Activated T-helper 17 cell treated with anti-CD3 and anti-CD28 coated beads, Interleukin-2, amount 50 U/mL, for 72 hours (primary cell): ENCODE measurements around the gene UGT1A4. TPM values are rescaled to one million over a fixed set of nuclear protein-coding genes. Genes with fewer than 3 reads are reported as not detected.

Experiments
- ATAC-seq: fragments of 150-1000 bp; cut with Tn5 transposase; replicated peaks from 2 replicates; pipeline ENCODE4 v1.10.0; 2021; ENCODE audit warnings: mild to moderate bottlenecking, moderate library complexity
- H3K27ac Mint-ChIP-seq: one replicate; pipeline ENCODE4 v1.8.0; 2022; ENCODE audit warnings: mixed read lengths
- H3K27me3 Mint-ChIP-seq: one replicate; pipeline ENCODE4 v1.8.0; 2022; ENCODE audit warnings: mixed read lengths
- H3K36me3 Mint-ChIP-seq: one replicate; pipeline ENCODE4 v1.8.0; 2022; ENCODE audit warnings: low read depth, mild to moderate bottlenecking, mixed read lengths
- H3K4me1 Mint-ChIP-seq: one replicate; pipeline ENCODE4 v1.8.0; 2022; ENCODE audit warnings: mixed read lengths
- H3K4me3 Mint-ChIP-seq: one replicate; pipeline ENCODE4 v1.8.0; 2022; ENCODE audit warnings: mild to moderate bottlenecking, mixed read lengths
- H3K9me3 Mint-ChIP-seq: one replicate; pipeline ENCODE4 v1.8.0; 2022; ENCODE audit warnings: mixed read lengths
- total RNA-seq, 2 donors: library from RNA; stranded (reverse); gene quantifications; one replicate each; pipeline ENCODE4 v1.2.3, GENCODE V29; 2022

UGT1A4 gene
- total RNA-seq, 2 donors from 2014 or later, result not detected

DNA sequence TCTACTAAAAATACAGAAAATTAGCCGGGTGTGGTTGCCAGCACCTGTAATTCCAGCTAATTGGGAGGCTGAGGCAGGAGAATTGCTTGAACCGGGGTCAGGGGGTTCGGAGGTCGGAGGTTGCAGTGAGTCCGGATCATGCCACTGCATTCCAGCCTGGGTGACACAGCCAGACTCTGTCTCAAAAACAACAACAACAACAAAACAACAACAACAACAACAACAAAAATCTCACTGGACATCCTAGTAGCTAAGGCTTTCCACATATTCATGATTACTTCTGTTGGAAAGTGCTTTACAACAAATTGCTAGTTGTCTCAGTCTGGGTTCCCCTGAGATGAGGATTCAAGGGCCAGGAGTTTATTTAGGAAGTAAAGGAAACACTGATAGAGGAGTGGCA is 55.3 kb downstream of the UGT1A4 start:
- H3K36me3 Mint-ChIP-seq, result no peaks in the 10 kb centered on the region
- H3K4me1 Mint-ChIP-seq, result no peaks in the 10 kb centered on the region
- no peak overlapping the region for H3K4me3 Mint-ChIP-seq
- peaks cover 4% of the 10 kb centered on the region for H3K9me3 Mint-ChIP-seq
- peaks cover 15% of the 10 kb centered on the region for H3K27me3 Mint-ChIP-seq
- ATAC-seq, result no peak
- no peak overlapping the region for H3K27ac Mint-ChIP-seq

DNA sequence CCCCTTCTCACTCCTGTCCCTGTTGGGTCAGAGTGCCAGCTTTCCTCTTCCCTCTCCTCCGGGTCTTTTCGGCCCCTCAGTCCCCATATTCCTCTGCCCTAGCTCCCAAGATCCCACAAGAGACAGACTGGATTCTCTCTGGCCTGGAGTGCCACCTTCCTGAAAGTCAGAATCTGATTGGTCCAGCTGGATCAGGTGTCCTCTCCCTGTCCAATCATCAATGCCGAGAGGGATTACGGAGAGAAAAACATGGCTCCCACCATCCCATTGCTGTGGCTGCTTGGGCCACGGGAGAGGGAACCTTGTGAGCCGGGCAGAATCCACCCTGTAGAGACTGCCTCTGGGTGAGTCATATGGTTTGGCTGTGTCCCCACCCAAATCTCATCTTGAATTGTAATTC is 56.9 kb downstream of the UGT1A4 start:
- no peaks in the 10 kb centered on the region for H3K4me1 Mint-ChIP-seq
- no peak for ATAC-seq
- H3K9me3 Mint-ChIP-seq, result peaks cover 4% of the 10 kb centered on the region
- H3K27ac Mint-ChIP-seq, result no peak overlapping the region
- no peak overlapping the region for H3K4me3 Mint-ChIP-seq
- H3K36me3 Mint-ChIP-seq, result no peaks in the 10 kb centered on the region
- peaks cover 13% of the 10 kb centered on the region for H3K27me3 Mint-ChIP-seq

DNA sequence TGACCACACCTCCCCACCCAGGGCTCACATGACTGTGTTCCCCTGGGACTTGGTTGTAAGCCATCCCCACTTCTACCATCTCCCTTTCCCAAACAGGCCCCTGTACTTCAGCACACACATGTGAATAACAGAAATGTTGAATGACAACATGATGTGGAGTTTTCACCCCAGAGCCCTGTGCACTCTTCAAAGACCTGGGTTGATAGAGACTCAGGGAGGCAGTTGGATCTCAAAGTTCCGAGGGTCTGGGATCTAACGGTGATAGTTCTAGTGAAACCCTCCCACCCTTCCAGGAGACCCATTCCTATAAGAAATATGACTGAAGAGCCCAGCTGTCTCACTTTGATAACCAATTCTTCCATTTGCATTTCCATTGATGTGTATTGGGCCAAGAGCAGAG is 59.5 kb downstream of the UGT1A4 start, which contains the start of gene MROH2A:
MROH2A (plus strand) TSS at position 301 of the 400 bp plus-strand sequence. CDS start 1,029 bp downstream, outside the sequence.
- Mint-ChIP-seq H3K4me1 (no peaks in the 10 kb centered on the region), H3K36me3 (no peaks in the 10 kb centered on the region), H3K9me3 (peaks cover 4% of the 10 kb centered on the region), H3K4me3 (no peak within 1 kb of the TSS), H3K27ac (no peak within 1 kb of the TSS), H3K27me3 (peaks cover 13% of the 10 kb centered on the region)
- no peak for ATAC-seq

DNA sequence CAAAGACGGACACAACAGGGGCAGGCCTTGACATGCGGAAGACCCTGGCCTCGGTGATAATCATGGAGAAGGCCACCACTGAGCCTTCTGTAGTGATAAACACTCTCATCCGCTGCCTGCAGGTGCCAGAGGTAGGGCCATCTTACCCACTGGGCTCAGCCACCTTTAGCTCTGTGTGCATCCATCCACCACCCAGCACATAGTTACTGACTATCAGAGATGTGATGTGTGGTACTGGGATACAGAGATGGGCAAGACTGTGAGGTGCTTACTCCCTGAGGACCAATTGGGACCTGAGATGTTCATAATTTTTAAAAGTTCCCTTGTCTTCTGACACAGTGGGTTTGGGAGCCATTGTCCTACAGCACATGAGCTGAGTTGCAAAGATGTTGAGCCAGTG is 61.2 kb downstream of the UGT1A4 start:
- Mint-ChIP-seq H3K27me3 (peaks cover 19% of the 10 kb centered on the region), H3K27ac (no peak overlapping the region), H3K4me1 (no peaks in the 10 kb centered on the region), H3K4me3 (no peak overlapping the region), H3K36me3 (no peaks in the 10 kb centered on the region), H3K9me3 (peaks cover 4% of the 10 kb centered on the region)
- ATAC-seq, result no peak

DNA sequence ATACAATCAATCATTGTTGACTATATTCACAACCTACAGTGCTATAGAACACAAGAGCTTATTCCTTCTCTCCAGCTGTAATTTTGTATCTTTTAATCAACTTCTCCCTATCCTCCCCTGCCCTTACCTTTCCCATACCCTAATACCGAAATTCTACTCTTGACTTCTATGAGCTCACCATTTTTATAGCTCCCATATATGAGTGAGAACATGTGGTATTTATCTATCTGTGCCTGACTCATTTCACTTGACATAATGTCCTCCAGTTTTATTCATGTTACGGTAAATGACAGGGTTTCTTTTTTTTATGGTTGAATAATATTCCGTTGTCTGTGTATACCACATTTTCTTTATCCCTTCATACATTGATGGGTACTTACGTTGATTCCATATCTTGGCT is 62.2 kb downstream of the UGT1A4 start:
- H3K4me1 Mint-ChIP-seq, result no peaks in the 10 kb centered on the region
- peaks cover 19% of the 10 kb centered on the region for H3K27me3 Mint-ChIP-seq
- H3K9me3 Mint-ChIP-seq, result peaks cover 3% of the 10 kb centered on the region
- H3K4me3 Mint-ChIP-seq, result no peak overlapping the region
- no peaks in the 10 kb centered on the region for H3K36me3 Mint-ChIP-seq
- H3K27ac Mint-ChIP-seq, result no peak overlapping the region
- ATAC-seq, result no peak

DNA sequence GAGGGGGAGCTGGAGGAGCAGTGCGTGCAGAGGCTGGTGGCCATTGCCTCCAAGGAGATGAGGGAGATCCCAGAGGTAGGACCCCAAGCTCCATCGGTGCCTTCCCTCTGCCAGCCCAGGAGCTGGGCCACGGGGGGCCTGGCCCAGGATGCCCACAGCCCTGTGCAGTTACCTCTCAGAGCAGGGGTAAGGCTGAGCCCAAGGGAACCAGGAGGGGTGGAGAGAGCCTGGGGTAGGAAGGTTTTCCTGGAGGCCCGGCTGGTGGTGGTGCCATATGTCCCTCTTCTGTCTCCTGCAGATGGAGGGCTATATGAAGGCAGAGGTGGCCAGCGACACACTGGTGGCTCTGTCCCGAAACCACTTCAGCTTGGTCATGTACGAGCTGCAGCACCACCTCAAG is 71.0 kb downstream of the UGT1A4 start:
- H3K27me3 Mint-ChIP-seq, result peaks cover 6% of the 10 kb centered on the region
- no peak overlapping the region for H3K27ac Mint-ChIP-seq
- ATAC-seq, result no peak
- H3K4me3 Mint-ChIP-seq, result no peak overlapping the region
- H3K4me1 Mint-ChIP-seq, result no peaks in the 10 kb centered on the region
- no peaks in the 10 kb centered on the region for H3K36me3 Mint-ChIP-seq
- peaks cover 5% of the 10 kb centered on the region for H3K9me3 Mint-ChIP-seq

DNA sequence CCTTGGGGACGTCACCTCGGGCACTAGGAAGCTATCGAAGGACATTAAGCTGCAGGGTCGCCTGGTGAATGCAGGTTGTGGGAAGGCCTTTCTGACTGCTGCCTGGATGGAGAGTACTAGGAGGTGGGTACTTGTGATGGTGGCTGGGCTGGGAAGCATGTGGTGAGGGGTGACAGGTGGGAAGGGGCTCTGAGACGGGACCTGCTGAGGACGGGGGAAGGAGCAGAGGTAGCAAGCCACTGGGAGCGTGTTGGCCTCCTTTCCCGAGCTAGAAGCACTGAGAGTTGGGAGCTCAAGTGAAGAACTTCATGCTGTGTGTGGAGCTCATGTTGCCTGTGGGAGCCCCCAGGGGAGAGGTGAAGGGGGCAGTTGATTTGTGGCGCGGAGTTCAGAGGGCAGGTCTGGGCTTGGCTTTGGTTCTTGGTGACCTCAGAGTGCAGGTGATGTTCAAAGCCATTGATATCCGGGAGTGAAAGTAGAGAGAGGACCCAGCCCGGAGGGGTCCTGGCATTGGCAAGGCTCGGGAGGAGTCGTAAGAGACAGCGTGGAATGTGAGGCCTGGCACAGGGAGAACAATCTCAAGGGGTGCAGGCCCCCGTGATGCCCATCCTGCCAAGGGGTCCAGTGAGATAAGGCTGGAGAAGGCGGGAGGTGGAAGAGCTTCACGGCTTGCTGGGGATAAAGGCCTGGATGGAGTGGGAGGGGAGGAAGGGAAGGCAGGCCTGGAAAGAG is 72.8 kb downstream of the UGT1A4 start:
- H3K27me3 Mint-ChIP-seq, result peaks cover 2% of the 10 kb centered on the region
- no peaks in the 10 kb centered on the region for H3K4me1 Mint-ChIP-seq
- no peak for ATAC-seq
- H3K4me3 Mint-ChIP-seq, result no peak overlapping the region
- H3K27ac Mint-ChIP-seq, result no peak overlapping the region
- no peaks in the 10 kb centered on the region for H3K36me3 Mint-ChIP-seq
- peaks cover 1% of the 10 kb centered on the region for H3K9me3 Mint-ChIP-seq

DNA sequence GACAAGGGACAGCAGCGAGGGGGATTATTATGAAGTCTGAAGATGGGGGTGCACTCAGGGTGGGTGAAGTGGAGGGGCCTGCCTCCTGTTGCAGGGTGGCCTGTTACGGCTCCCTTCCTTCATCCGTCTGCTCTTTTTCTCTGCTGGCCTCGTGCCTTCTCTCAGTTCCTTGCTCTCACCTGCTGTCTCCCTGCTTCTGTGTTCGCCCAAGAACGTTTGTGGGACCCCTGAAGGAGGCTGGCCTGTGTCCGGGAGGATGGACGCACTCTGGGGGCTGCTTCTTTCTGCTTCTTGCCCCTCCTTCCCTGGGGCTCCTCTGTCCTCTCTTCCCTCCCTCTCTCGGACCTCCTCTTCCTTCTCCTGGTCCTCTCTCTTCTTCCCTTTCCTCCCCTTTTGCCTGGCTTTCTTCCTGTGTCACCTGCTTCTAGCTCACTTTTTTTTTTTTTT is 73.4 kb downstream of the UGT1A4 start:
- Mint-ChIP-seq H3K27ac (no peak overlapping the region), H3K36me3 (no peaks in the 10 kb centered on the region), H3K27me3 (no peaks in the 10 kb centered on the region), H3K4me3 (no peak overlapping the region), H3K4me1 (no peaks in the 10 kb centered on the region), H3K9me3 (no peaks in the 10 kb centered on the region)
- ATAC-seq, result no peak

GRCh38 chr2:233792720-233793119 is 74.2 kb downstream of the UGT1A4 start:
- Mint-ChIP-seq H3K27me3 (peaks cover under 1% of the 10 kb centered on the region), H3K27ac (no peak overlapping the region), H3K4me3 (no peak overlapping the region), H3K36me3 (no peaks in the 10 kb centered on the region), H3K4me1 (no peaks in the 10 kb centered on the region), H3K9me3 (no peaks in the 10 kb centered on the region)
- ATAC-seq, result no peak

- Mint-ChIP-seq H3K36me3 (no peaks in the 10 kb centered on the region), H3K27ac (no peak overlapping the region), H3K4me1 (no peaks in the 10 kb centered on the region), H3K4me3 (no peak overlapping the region), H3K27me3 (peaks cover 8% of the 10 kb centered on the region), H3K9me3 (no peaks in the 10 kb centered on the region)
- no peak for ATAC-seq
Observed at GRCh38 chr2:233793465-233794127, 75.1 kb downstream of the UGT1A4 start.

- Mint-ChIP-seq H3K27ac (no peak overlapping the region), H3K36me3 (no peaks in the 10 kb centered on the region), H3K27me3 (peaks cover 8% of the 10 kb centered on the region), H3K4me1 (no peaks in the 10 kb centered on the region), H3K4me3 (no peak overlapping the region), H3K9me3 (no peaks in the 10 kb centered on the region)
- no peak for ATAC-seq
Observed at GRCh38 chr2:233794128-233794658, 75.7 kb downstream of the UGT1A4 start.

DNA sequence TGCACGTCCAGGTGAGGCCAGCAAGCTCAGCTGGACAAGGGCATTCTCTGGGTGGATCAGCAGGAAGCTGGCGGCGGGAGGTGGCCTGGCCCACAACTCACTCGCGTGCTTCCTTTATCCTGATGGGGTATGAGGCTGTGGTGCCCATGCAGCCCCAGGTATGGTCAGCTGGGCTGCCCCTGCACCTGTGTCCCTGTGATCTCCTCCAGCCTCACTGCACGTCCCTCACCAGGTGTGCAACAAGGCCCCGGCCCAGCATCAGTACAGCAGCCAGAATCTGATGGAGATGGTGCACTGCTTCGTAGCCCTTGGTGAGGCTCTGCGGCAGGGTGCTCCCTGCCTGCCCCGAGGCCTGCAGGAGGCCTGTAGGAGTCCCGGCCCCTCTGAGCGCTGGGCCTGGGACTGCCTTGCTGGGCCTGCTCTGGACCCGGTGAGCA is 77.2 kb downstream of the UGT1A4 start:
- H3K27ac Mint-ChIP-seq, result no peak overlapping the region
- no peaks in the 10 kb centered on the region for H3K4me1 Mint-ChIP-seq
- H3K27me3 Mint-ChIP-seq, result peaks cover 8% of the 10 kb centered on the region
- no peaks in the 10 kb centered on the region for H3K9me3 Mint-ChIP-seq
- H3K36me3 Mint-ChIP-seq, result no peaks in the 10 kb centered on the region
- no peak overlapping the region for H3K4me3 Mint-ChIP-seq
- no peak for ATAC-seq

DNA sequence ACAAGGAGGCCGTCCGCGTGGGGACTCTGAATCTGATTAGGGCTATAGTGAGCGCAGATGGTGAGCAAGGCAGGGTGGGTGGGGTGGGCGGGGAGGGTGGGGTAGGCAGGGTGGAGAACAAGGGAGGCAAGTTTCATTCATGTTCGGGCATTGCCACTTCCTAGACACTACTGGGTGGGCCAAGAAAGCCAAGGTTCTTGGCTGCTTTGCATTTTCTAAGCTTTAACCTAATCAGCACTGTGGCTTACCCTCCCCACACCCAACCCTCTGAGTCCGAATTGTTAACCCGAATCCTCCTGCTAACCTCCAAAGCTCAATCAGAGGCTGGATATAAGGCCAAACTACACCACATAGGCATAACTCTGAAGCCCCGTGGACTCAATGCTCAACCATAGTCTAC is 77.7 kb downstream of the UGT1A4 start:
- ATAC-seq, result no peak
- Mint-ChIP-seq H3K4me1 (no peaks in the 10 kb centered on the region), H3K9me3 (no peaks in the 10 kb centered on the region), H3K27ac (no peak overlapping the region), H3K27me3 (peaks cover 8% of the 10 kb centered on the region), H3K36me3 (no peaks in the 10 kb centered on the region), H3K4me3 (no peak overlapping the region)

- Mint-ChIP-seq H3K4me1 (no peaks in the 10 kb centered on the region), H3K27me3 (peaks cover 16% of the 10 kb centered on the region), H3K36me3 (no peaks in the 10 kb centered on the region), H3K4me3 (no peak overlapping the region), H3K9me3 (no peaks in the 10 kb centered on the region), H3K27ac (no peak overlapping the region)
- ATAC-seq, result no peak
Observed at GRCh38 chr2:233798335-233799086, 80.0 kb downstream of the UGT1A4 start.
